Ureter (tissue), 1 donor: ENCODE measurements around the gene CIITA. TPM values are rescaled to one million over a fixed set of nuclear protein-coding genes. Genes with fewer than 3 reads are reported as not detected.
"Not testable (repeated sequence)": the region's sequence is repeated elsewhere in the genome, so short reads cannot be mapped to it uniquely, and the experiment has no call there.

Source experiments
- DNase-seq: peaks from one replicate; pipeline ENCODE4 v3.0.0-alpha.2; 2020; ENCODE audit warnings: low spot score
- total RNA-seq: library from RNA; stranded (reverse); gene quantifications from one replicate; pipeline ENCODE4 v1.2.4, GENCODE V29; 2023
- donor health status: DM: yes; HTN: yes; CAD: no.

CIITA gene
- total RNA-seq, 1 donor from 2014 or later, result 32.0 TPM

DNA sequence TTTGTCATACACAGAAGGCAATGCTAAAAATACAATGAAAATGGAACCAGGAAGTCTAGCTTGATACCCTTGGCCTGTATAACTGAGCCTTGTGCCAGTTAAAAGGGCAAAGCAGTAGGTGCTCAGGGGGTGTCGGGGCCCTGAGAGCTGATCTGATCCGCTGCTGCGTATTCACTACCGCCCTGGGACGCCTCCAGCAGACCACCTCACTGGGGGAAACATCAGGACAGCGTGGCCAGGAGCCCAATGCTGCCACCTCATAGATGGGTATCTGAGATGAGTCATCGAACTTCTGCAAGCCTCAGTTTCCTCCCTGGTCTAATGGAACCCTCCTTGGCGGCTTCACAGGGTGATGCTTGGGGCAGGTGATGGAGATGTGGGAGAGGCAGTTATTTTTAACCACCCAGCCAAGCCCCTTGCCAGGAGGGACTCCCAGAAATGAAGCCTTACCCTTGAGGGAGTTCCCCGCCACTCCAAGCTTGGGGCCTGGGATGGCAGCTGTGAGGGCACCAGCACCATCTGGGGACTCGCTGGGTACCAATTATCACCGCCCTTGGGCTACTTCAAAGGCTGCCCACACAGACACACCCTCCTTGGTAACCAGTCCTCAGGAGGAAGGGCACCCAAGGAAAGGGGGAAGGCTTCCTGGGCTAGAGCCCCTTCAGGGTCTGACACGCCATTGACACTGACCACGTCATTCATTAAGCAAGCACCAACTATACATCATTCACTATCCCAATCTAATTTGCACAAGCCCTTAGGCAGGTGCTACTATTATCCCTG is 57.5 kb downstream of the CIITA start:
- DNase-seq, result no peak

DNA sequence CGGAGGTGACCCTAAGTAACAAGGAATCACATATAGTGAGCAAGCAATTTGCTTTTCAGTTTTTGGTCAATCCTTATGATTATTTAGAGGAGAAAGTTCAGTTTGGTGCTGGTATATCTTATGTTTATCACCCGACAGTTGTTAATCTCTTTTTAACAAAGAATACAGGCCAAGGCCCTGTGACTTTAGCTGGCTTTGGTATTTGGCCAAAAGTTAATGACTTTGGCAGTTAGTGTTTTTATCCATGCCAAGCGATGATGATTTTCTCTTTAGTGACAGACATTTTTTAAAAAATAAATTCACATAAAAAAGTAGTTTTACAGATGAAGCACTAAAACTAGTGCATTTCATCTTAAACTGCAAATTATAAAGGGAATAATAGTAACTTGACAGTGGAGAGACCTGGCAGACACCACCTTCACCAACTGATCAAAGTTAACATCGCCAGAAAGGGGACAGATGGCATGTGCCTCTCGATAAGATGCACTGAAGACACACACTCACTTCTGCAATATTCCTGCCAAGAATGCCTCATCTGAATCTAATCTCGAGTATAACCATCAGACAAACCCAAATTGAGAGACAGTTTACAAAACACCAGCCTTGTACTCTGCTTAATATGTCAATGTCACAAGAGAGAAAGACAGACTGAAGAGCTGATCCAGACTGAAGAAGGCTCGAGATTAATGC is 58.4 kb downstream of the CIITA start:
- no peak for DNase-seq

- DNase-seq, result no peak
Observed at GRCh38 chr16:10936272-10936984, 59.4 kb downstream of the CIITA start.

DNA sequence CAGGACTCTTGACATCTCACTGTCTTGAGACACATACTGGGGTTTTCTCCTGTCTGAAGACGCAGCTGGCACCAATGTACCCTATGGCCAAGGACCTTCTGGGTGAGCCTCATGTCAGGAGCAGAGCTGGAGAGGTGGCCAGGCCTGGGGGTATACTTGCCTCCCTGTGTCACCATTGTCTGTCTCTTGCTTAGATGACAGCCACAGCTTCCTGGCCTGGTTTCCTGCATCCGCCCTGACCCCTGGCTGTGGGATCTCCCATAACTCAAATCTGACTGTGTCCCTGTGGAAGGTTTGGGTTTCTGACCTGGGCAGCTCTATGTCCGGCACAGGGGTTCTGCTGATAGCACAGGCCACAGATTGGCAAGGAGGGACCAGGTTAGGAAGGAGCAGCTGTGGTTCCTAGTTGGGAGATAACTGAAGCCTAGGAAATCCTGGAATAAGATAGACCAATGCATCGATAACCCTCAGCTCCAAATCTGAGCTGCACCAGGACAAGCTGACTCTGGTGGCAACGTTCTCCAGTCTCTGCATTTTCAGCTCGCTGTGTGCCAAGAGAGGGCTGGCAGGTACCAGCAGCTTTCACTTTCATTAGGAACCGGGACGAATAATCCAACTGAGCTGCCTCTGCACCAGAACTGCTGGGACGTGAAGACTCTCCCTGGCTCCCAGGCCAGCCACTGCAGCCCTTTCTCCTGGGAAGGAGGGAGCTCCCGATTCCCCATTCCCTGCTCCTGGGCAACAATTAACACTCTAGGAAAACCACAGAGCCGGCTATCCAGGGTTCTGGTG is 60.3 kb downstream of the CIITA start:
- no peak for DNase-seq

DNA sequence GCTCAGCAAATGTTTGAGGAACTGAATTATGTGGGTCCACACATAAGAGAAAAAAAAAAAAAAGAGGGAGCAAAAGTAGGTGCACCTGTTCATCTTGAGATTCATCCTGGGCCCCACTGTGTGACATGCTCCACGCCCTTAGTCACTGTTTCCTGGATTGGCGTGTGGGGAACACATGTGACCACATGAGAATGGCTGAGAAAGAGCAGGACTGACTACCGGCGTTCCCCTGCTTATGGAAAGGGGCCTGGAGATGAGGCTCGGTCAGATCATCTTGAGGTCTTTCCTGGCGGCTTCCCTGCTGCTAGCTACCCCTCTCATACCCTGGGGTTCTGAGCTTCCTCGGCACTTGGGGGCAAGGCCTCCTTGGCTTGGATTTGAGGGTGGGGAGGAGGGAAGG is 61.3 kb downstream of the CIITA start:
- no peak for DNase-seq

DNA sequence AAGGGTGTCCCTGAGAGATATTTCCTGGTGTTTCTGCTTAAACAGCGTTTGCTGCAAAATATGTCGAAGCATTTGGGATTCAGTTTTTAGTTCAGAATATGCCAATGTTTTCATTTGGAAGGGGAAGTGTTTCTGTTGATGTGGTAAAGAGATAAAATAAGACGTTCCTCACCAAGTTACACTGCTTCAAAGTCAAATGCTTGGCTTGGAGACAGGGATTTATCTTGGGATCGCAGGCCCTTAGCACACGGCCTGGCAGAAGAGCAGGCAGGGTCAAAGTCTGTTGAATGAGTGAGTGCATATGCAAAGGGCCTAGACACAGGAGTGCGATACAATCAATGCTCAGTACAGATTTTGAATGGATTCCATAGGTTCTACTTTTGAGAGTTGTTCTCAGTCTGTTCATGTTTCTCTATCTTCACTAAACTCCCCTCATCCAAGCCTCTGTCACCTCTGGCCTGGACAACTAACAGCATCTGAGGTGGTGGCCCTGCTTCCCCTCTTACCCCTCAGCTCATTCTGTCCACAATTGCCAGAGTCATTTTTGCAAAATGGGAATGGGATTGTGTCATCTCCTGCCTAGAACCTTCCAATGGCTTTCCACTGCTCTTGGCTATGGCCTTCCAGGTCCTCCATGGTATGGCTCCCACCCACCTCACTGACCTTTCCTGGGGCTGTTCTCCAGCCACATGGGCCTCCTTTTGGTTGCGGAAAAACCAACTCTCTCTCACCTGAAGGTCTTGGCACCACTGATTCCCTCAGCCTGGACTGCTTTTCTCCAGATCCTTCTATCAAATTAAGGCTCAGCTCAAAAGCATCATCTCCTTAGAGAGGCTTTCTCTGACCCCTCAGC is 62.0 kb downstream of the CIITA start:
- no peak for DNase-seq

- no peak for DNase-seq
Observed at GRCh38 chr16:10939649-10940234, 62.7 kb downstream of the CIITA start.

GRCh38 chr16:10940501-10941079 is 63.6 kb downstream of the CIITA start:
- no peak for DNase-seq

DNA sequence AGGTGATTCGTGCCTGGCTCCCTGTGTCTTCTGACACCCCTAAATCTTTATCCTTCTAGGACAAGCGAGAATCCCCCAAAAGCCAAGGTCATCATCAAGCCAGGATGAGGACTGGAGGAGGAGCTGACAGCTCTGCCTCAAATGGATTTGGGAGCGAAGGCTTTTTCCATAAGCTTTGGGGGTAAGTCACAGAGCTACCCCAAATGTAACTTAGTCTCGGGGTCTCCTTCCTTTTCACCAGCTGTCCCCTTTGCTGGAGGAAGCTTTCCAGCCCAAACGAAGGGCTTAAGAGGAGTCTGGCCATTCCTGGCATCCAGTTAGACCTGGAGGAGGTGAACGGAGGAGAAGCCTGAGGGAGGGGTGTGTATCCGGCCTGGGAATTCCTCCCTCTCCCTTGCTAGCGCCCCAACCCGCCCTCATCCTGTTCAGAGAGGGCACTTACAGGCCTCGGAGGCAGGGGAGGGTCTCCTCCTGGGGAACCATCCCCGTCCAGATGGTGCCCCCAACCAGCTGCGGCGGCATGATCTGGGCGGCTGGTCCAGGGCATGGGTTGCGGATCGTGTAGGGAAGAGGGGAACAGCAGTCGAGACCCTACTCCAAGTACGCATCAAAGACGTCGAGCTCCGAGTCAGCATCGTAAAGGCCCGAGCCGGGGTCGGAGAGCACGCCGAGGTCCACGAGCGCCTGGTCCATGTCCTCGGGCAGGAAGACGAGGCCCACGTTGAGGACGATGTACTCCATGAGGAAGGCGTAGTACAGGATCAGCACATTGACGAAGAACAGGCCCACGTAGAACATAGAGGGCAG is 64.3 kb downstream of the CIITA start:
- no peak for DNase-seq

GRCh38 chr16:10941935-10942351 is 64.9 kb downstream of the CIITA start:
- DNase-seq, result not testable (repeated sequence)

DNA sequence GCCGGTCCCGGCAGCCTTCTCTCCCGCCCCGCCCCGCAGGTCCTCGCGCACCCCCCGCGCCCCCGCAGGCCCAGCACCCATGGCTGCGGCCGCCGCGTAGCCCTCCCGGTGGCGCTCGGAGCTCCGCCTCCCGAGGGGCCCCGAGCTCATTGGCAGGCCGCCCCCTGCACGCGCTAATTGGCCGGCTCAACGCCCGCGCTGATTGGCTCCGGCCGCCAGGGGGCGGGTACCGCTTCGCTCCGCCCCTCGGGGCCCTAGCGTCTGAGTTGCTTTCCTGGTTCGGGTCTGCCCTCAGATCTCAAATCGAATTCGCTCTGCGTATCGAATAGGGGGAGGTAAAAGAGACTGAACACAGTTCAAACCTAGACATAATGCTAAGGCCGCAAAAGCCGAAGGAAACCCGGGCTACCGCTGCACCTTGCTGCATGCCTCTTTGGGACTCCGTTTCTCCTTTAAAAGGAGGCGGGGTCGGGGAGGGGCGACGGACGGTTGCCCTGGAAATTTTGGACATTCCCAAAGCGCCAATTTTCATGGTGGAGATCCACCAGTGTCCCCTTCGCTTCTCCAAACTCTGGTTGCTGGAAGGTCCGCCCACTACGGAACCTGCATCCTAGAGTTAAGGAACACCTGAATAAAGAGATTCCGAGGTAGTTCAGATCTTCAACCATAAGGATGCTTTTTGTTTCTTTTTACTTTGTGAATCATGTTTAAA is 65.5 kb downstream of the CIITA start, which contains the start of gene DEXI:
Gene DEXI, minus strand, starts transcription at position 117 of the 712 bp plus-strand sequence. CDS start 463 bp downstream, outside the sequence.
- DNase-seq, result peak; percentile 96

GRCh38 chr16:10943064-10943353 is 66.0 kb downstream of the CIITA start:
- DNase-seq, result no peak

GRCh38 chr16:10944249-10945064 is 67.5 kb downstream of the CIITA start, which contains the start of gene CLEC16A:
CLEC16A (plus strand) TSS chr16:10944564; CDS start chr16:10944718, 154 bp downstream.
- peak; percentile 97 for DNase-seq

DNA sequence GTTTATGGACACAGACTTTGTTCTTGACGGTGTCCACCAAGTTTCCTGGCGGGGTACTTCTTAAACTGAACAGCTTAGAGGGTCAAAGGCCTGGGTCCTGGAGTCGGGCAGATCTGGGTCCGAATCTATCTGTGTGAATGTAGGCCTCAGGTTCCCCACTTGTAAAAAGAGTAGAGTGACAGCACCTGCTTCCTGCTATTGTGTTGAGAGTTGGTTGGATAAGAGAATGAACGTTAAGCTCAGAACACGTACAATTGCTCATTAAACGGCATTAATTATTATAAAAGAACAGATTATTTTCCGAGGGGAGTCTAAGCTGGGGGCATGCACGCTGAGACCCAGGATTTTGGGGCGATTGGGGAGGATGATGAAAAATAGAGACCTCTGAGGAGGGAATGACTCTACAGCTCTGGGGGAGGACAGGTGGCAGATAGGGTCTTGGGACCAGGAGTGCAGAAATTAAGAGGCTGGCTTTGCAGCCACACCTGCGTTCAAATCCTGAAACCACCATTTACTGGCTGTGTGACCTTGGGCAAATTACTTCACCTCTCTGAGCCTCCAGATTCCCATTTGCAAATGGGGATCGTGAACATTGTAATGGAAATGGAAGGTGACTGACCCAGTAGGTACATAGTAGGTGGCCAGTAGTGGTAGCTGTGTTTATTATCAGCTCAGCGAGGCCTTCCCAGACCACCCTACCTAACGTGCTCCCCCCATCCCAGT is 68.2 kb downstream of the CIITA start:
- DNase-seq, result no peak

DNA sequence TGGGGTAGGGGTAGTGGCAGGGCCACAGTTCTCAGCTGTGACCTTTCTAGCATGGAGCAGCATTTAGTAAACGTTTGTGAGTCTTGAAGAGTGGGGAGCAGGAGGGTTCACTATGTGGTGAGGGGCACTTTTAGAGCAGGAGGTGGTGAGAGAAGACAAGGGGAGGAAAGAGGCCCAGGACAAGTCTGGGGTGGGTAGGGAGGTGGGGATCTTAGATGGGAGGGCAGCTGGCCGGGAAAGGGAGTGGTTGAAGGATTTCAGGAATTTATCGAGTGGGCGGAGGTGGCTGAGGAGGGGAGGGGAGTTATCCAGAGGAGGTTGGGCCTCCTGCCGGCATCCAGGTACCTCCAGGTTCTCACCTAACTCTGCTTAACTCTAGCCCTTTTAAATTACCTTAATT is 69.3 kb downstream of the CIITA start:
- no peak for DNase-seq

- no peak for DNase-seq
Observed at GRCh38 chr16:10947211-10947787, 70.3 kb downstream of the CIITA start.
